ENCODE data around the gene RAB36.

The RAB36 gene

GRCh38 chr22:23107487-23108248 lies 37.6 kb upstream of the RAB36 start:
- DNase-seq, result no peak
- in situ Hi-C loops (cut with MboI; ENCODE audit: low pct_unique_long_range_greater_than_20kb, low sequenced_read_pairs), result no loop called here

GRCh38 chr22:23108249-23109078 lies 36.8 kb upstream of the RAB36 start:
- no peak for DNase-seq
- in situ Hi-C loops (cut with MboI; ENCODE audit: low pct_unique_long_range_greater_than_20kb, low sequenced_read_pairs), result no loop called here

DNA sequence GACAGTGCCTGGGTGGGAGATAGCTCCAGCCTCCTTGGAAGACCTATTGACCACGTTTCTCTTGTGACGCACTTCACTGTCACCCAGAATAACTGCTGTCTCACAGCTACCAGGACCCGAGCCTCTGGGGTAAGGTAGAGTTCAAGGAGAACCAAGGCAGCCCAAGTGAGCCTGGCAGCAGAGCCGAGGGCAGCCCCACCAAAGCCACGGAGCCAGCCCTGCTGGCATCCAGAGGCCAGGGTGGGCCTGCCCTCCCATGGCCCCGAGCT lies 36.3 kb upstream of the RAB36 start:
- DNase-seq, result no peak
- in situ Hi-C loops (cut with MboI; ENCODE audit: low pct_unique_long_range_greater_than_20kb, low sequenced_read_pairs), result no loop called here

DNA sequence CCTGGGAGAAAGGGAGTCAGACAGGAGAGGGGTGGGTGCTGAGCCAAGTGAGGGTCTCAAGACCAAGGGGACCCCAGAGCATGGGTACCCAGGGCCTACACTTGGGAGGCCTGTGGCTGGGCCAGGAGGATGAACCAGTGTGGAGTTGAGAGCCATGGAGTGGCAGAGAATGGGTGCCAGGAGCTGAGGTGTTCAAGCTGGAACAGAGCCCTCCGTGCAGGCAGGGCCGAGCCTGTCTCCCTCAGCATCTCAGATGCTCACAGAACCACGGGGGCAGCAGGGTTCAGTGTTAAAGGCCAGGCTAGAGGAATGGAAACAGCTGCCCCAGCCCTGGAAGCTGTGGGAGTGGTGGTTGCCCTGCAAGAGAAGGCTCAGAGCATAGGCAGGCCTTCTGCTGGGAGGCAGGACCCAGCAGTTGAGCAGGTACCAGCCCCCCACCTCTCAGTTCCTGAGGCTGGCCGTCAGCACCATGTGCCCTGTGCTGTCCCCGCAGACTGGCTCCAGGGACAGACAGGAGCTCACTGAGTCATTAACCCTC lies 35.8 kb upstream of the RAB36 start:
- in situ Hi-C loops (cut with MboI; ENCODE audit: low pct_unique_long_range_greater_than_20kb, low sequenced_read_pairs), result no loop called here
- DNase-seq, result no peak

GRCh38 chr22:23110190-23110921 lies 34.9 kb upstream of the RAB36 start:
- in situ Hi-C loops (cut with MboI; ENCODE audit: low pct_unique_long_range_greater_than_20kb, low sequenced_read_pairs), result no loop called here
- no peak for DNase-seq

DNA sequence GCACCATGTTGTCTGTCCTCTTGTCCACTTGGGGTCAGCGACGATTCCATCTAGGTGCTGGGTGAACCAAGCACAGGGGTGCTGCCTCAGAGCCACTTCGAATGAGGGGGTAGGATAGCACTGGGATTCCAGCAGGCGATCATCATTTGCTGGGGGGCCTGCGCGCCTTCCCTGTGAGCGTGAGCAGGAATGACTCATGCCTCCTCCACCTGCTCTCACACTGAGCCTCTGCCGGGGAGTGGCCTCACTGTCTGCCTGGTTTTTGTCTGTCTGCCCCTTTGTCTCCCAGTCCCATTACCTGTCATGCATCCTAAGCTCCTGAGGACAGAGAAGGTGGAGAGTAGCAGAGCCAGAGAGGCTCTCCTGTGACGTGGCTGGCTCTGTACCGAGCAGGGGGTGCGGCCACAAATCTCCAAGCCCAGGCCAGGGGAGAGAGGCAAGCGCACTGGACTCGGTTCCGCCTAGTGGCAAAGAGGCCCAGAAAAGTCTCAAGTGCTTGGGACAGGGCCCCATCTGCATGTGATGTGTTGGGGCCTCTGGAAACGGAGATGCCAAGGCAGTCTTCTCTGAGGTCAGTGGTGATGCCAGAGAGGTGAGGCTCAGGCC lies 34.3 kb upstream of the RAB36 start:
- DNase-seq, result no peak

GRCh38 chr22:23112472-23113012 lies 32.7 kb upstream of the RAB36 start:
- DNase-seq, result no peak
- in situ Hi-C loops (cut with MboI; ENCODE audit: low pct_unique_long_range_greater_than_20kb, low sequenced_read_pairs), result no loop called here

More for the DNA sequence above, 34.3 kb upstream of the RAB36 start:
- in situ Hi-C loops (cut with MboI; ENCODE audit: low pct_unique_long_range_greater_than_20kb, low sequenced_read_pairs), result no loop called here

- DNase-seq, result no peak
- in situ Hi-C loops (cut with MboI; ENCODE audit: low pct_unique_long_range_greater_than_20kb, low sequenced_read_pairs), result no loop called here
Measured at GRCh38 chr22:23113067-23113846, 32.0 kb upstream of the RAB36 start.

GRCh38 chr22:23113847-23114720 lies 31.2 kb upstream of the RAB36 start:
- in situ Hi-C loops (cut with MboI; ENCODE audit: low pct_unique_long_range_greater_than_20kb, low sequenced_read_pairs), result no loop called here
- no peak for DNase-seq

GRCh38 chr22:23114721-23115020 lies 30.6 kb upstream of the RAB36 start:
- DNase-seq, result no peak
- in situ Hi-C loops (cut with MboI; ENCODE audit: low pct_unique_long_range_greater_than_20kb, low sequenced_read_pairs), result no loop called here

- in situ Hi-C loops (cut with MboI; ENCODE audit: low pct_unique_long_range_greater_than_20kb, low sequenced_read_pairs), result no loop called here
- no peak for DNase-seq
Measured at GRCh38 chr22:23115369-23115768, 29.9 kb upstream of the RAB36 start.

DNA sequence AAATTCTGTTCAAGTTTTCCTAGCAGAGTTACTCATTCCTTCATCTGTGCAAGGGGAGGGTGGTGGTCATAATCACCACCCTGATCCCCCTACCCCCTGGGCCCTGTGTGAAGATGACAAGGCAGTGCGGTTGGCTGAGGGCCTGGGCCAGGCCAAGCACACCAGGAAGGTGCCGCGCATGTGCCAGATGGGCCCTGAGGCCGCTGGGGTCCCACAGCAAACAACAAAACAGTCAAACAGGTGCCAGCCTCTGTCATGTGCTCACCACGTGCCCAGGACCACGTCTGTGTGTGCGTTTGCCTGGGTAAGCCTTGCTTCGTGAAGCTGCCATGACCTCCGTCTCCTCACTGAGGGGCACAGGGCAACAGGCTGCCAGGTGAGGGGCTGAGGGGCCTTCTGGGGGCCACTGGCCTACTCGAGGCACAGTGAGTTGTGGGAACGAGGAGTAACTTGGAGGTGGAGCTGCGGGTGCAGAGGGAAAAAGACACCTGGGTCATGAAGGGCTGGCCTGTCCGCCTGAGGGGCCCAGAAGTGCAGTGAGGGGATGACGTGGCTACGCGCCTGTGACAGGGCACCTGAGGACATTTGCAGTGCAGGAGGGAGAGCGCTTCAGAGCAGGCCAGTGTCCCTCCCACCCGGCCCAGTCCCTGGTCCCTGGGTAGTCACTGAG lies 29.3 kb upstream of the RAB36 start:
- DNase-seq, result no peak
- in situ Hi-C loops (cut with MboI; ENCODE audit: low pct_unique_long_range_greater_than_20kb, low sequenced_read_pairs), result no loop called here

- in situ Hi-C loops (cut with MboI; ENCODE audit: low pct_unique_long_range_greater_than_20kb, low sequenced_read_pairs), result no loop called here
- DNase-seq, result no peak
Measured at GRCh38 chr22:23116506-23117263, 28.6 kb upstream of the RAB36 start.

GRCh38 chr22:23117275-23117674 lies 28.0 kb upstream of the RAB36 start:
- in situ Hi-C loops (cut with MboI; ENCODE audit: low pct_unique_long_range_greater_than_20kb, low sequenced_read_pairs), result no loop called here
- DNase-seq, result no peak

DNA sequence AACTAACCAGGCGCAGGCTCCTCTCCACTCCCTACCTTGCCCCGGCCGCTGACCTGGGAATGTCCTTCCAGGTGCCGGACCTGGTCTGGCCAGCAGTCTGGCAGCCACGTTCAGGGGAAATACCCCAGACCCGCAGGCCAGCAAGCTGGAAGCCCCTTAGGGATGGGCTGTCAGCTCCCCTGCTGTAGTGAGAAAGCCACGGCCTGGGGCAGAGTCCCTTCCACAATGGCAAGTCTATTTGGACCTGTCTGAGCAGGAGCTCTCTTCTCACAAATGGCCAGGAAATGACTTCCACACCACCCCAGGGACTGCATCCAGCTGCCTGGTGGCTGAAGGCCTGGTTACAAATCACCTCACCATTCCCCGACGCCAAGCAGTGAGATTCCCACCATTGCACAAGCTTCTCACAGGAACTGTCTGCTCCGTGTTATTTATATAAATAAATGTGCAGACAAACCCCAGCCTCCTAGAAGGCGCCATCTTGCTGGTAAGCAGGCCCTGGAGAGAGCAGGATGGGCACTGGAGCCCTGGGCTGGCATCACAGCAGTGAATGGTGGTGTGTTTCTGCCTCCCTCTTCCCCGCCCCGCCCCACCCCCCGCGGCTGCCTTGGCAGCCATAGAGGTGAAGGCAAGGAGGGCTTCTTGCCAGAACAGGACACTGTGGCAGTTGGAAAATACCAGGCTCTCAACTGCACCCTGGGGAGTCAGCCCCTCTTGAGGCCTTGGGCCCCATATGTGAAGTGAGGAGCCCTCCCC lies 27.2 kb upstream of the RAB36 start:
- in situ Hi-C loops (cut with MboI; ENCODE audit: low pct_unique_long_range_greater_than_20kb, low sequenced_read_pairs), result no loop called here
- DNase-seq, result no peak
